ENCODE results near the gene SLC48A1. TPM values are rescaled to one million over a fixed set of nuclear protein-coding genes. Genes with fewer than 3 reads are reported as not detected.

SLC48A1 gene
- polyA plus RNA-seq, 3 donors from 2014 or later, result 0.54 to 5.6 (median 3.1) TPM

DNA sequence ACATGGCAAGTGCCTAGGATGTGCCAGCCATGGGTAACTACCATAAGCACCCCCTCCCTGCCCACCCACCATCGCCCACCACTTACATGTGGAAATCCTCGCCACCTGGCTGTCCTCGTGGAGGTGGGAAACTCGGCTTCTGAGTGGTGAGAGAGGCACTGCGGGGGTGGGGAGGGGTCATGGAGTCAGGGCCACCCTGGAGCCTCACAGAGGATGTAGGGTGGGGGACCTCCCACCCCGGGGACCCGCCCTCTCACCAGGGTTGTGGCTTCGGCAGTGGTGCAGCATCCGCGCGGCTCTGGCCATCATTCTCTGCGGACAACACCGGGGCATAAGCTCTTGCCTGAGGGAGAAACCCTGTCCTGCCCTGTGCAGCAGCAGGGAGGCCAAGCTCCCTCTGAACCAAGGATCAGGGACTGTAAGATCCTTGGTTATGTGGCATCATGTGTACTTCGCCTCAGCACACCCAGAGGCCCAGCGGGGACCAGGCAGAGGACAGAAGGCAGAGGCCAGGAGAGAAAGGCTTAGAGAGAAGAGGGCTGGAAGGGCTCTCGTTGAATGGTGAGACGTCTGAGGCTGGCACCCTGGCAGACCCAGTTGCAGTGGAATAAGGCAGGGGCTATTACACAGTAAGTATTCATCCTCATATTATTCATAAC, 35.0 kb upstream of the SLC48A1 start:
- Mint-ChIP-seq H3K9me3 (no peaks in the 10 kb centered on the region), H3K4me3 (peak overlapping the region in 1 of 5 donors; percentile 7), H3K27ac (no peak overlapping the region), H3K4me1 (peaks cover 13 to 26% of the 10 kb centered on the region in 2 donors), H3K27me3 (ENCODE audit: low read depth in 3 of 3) (peaks cover 0 to 10% (median 8%) of the 10 kb centered on the region in 3 donors), H3K36me3 (peaks cover 0 to 6% (median 0%) of the 10 kb centered on the region in 3 donors)
- no peak for DNase-seq

DNA sequence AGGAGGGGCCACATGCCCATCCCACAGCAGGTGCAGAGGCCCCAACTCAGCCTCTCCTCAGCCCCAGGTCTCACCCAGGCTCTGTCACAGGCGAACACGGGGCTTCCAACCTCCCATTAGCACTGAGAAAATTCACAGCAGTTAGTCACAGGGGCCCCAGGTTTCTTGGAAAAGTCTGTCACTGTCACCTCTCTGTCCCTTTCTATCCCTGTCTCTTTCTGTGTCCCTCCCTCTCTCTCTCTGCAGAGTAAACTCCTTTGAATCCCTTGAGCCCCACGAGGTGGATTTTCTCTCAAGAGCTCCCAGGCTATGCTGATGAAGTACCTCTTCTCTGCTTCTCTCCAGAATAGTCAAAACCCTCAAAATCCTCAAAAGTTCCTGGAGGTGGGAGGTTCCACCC, 33.7 kb upstream of the SLC48A1 start:
- H3K4me1 Mint-ChIP-seq, result peaks cover 13 to 26% of the 10 kb centered on the region in 2 donors
- peak overlapping the region in 2 of 5 donors; percentile 36 to 61 for H3K4me3 Mint-ChIP-seq
- peaks cover 3 to 10% (median 8%) of the 10 kb centered on the region in 3 donors for H3K27me3 Mint-ChIP-seq (ENCODE audit: low read depth in 3 of 3)
- no peaks in the 10 kb centered on the region for H3K9me3 Mint-ChIP-seq
- H3K36me3 Mint-ChIP-seq, result peaks cover 0 to 2% (median 0%) of the 10 kb centered on the region in 3 donors
- no peak for DNase-seq
- H3K27ac Mint-ChIP-seq, result peak overlapping the region in 3 of 6 donors; percentile 10 to 43 (median 12)

DNA sequence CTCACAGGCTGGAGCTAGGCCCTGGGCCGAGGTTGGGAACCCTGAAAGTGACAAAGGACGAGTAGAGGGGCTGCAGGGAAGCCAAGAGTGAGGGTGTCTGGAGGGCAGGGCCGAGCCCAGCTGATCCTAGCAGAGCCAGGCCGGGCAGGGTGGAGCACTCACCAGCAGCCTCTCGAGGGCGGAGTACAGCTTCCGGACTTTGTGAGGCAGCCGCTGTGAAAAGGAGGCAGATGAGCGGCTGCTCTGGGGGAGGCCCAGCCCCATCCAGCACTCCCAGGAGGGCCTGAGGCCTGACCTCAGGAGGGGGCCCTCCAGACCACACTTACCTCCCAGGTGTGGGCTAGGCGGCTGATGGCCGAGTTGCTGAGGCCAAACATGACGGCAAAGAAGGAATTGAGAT, 33.1 kb upstream of the SLC48A1 start:
- H3K27ac Mint-ChIP-seq, result peak overlapping the region in 3 of 6 donors; percentile 40 to 67 (median 48)
- H3K9me3 Mint-ChIP-seq, result no peaks in the 10 kb centered on the region
- peaks cover 0 to 3% (median 0%) of the 10 kb centered on the region in 3 donors for H3K36me3 Mint-ChIP-seq
- no peak for DNase-seq
- H3K4me1 Mint-ChIP-seq, result peaks cover 13 to 26% of the 10 kb centered on the region in 2 donors
- H3K4me3 Mint-ChIP-seq, result peak overlapping the region; percentile 59 to 68 (median 63)
- peaks cover 7 to 11% (median 8%) of the 10 kb centered on the region in 3 donors for H3K27me3 Mint-ChIP-seq (ENCODE audit: low read depth in 3 of 3)

DNA sequence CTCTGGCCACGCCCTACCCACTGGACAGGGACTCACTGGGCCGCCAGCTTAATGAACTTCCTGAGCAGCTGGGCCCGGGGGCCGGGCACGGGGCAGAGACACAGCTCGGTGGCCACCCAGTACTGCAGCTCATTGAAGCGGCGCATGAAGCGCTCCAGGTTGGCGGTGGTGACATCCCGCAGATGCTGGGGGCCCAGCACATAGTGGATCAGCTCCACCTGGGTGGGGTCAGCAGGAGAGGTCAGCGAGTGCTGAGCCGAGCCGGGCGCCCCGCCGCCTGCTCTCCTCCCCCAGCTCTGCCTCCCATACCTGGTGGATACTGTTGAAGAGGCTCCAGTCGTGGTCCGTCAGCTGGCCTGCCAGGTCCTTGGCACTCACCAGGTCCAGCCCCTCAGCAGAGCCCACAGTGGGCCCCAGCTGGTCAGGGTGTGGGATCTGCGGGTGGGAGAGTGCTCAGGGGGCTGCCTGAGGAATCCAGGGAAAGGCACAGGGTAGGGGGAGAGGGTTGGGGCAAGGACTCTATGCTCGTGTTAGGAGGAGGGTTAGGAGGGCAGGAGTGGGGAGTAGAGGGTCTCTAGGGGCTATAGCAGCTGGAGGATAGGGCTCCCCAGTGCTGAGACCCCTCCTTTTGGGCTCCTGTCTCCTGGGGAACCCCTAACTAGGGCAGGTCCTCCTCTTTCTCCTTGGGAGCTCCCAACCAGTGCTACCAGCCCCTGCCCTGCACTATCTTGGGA, 32.3 kb upstream of the SLC48A1 start:
- DNase-seq, result no peak
- Mint-ChIP-seq H3K4me1 (peaks cover 13 to 26% of the 10 kb centered on the region in 2 donors), H3K4me3 (peak overlapping the region; percentile 59 to 69 (median 65)), H3K27ac (peak overlapping the region in 2 of 6 donors; percentile 15 to 51), H3K36me3 (peaks cover 0 to 5% (median 0%) of the 10 kb centered on the region in 3 donors), H3K9me3 (no peaks in the 10 kb centered on the region), H3K27me3 (ENCODE audit: low read depth in 3 of 3) (peaks cover 8 to 11% (median 8%) of the 10 kb centered on the region in 3 donors)

DNA sequence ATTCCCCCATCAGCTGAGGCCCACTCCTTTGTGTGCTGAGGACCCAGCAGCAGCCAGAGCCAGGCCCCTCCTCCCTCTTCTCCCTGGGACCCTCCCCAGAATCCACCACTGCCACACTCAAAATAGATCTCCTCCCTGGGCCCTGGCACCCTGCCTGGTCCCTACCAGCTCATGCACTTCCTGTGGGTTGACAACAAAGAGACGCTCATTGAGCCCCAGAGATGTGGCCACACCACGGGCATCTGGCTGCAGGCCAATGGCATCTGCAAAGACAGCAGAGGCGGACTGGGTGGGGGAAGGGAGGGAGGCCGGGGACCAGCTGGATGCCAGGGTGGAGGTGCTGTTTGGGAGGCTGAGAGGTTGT, 31.7 kb upstream of the SLC48A1 start:
- Mint-ChIP-seq H3K36me3 (peaks cover 0 to 5% (median 0%) of the 10 kb centered on the region in 3 donors), H3K27me3 (ENCODE audit: low read depth in 3 of 3) (peaks cover 8 to 11% (median 9%) of the 10 kb centered on the region in 3 donors), H3K27ac (peak overlapping the region in 3 of 6 donors; percentile 15 to 55 (median 51)), H3K9me3 (no peaks in the 10 kb centered on the region), H3K4me3 (peak overlapping the region; percentile 56 to 69 (median 61)), H3K4me1 (peaks cover 13 to 26% of the 10 kb centered on the region in 2 donors)
- DNase-seq, result peak; percentile 60 to 77 (median 68)

DNA sequence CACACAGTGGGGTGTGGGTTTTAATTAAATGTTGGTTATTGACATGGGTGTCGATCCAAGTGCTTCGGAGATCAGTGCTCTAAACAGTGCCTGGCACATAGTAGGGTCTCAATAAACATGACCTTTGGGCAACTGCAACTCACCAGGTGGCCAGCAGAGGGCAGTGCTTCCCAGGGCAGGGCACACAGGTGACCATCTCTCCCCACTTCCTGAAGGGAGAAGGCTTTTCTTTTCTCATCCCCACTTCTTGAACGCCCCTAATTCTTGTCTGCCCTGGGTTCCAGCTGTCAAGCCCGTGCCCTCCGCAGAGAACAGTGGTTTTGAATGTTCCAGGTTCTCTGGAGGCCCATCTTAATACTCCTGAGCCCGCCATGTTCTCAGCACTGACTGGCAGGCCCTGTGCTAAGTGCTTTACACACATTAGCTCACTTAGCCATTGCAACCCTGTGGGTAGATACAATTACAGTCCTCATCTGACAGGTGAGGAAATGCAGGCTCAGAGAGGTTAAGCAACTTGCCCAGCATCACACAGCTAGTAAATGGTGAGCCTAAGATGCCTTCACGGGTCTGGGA, 30.7 kb upstream of the SLC48A1 start:
- H3K27me3 Mint-ChIP-seq (ENCODE audit: low read depth in 3 of 3), result peaks cover 7 to 12% (median 11%) of the 10 kb centered on the region in 3 donors
- H3K27ac Mint-ChIP-seq, result no peak overlapping the region
- no peaks in the 10 kb centered on the region for H3K9me3 Mint-ChIP-seq
- peaks cover 13 to 26% of the 10 kb centered on the region in 2 donors for H3K4me1 Mint-ChIP-seq
- H3K36me3 Mint-ChIP-seq, result peaks cover 0 to 5% (median 0%) of the 10 kb centered on the region in 3 donors
- H3K4me3 Mint-ChIP-seq, result peak overlapping the region in 1 of 5 donors; percentile 1
- peak; percentile 56 to 64 (median 62) for DNase-seq

DNA sequence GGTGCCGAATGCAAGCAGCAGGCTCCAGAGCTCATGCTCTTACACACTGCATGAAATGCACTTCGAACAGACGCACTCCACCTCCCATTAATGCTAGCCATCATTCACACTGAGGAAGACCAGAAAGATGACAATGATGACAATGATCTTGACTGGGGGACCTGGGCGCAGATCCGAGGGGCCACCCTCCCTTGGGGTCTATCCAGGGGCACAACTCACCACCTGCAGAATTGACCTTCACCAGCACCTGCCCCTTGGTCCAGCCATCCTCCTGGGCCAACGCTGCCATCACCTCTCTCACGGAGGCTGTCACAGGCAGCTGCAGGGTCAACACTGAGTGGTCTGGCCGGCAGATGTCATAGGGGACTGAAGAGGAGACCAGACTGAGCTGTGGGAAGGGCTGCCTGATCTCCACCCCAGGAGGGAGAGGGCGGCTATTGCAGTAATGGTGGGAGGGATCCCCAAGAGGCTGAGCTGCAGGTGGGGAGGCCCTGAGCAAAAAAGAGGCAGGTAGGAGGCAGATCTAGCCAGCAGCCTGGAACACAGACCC, 29.7 kb upstream of the SLC48A1 start:
- peaks cover 7 to 14% (median 12%) of the 10 kb centered on the region in 3 donors for H3K27me3 Mint-ChIP-seq (ENCODE audit: low read depth in 3 of 3)
- peak overlapping the region in 1 of 6 donors; percentile 14 for H3K27ac Mint-ChIP-seq
- no peaks in the 10 kb centered on the region for H3K9me3 Mint-ChIP-seq
- H3K36me3 Mint-ChIP-seq, result peaks cover 0 to 5% (median 0%) of the 10 kb centered on the region in 3 donors
- peaks cover 13 to 26% of the 10 kb centered on the region in 2 donors for H3K4me1 Mint-ChIP-seq
- DNase-seq, result no peak
- no peak overlapping the region for H3K4me3 Mint-ChIP-seq

DNA sequence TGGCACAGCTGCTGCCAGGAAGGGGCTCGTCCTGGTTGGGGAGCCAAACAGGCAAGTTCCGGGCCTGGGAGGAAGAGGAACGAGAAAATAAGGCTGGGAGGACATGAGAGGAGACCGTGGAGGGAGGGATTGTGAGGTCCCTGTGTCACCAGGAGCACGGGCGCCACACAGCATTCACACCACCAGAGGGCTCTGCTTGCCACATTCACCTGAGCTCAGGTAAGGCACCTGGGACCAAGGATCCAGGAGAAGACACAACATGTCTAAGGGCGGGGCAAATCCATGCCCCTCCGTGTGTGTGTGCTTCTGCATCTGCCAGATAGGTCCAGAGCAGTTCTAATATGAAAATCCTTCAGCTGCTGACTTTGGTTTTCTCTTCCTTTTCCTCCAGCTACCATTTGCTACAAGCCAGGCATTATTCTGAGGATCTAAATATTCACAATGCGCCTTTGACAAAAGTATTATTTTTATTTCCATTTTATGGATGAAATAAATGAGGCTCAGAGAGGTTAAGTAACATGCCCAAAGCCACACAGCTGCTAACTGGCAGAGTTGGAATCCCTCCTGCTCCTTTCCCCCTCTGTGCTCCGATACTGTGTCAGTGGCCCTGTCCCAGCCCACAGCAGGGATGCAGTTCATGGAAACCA, 28.9 kb upstream of the SLC48A1 start:
- DNase-seq, result peak in 1 of 3 donors; percentile 14
- Mint-ChIP-seq H3K27me3 (ENCODE audit: low read depth in 3 of 3) (peaks cover 7 to 14% (median 12%) of the 10 kb centered on the region in 3 donors), H3K9me3 (no peaks in the 10 kb centered on the region), H3K27ac (no peak overlapping the region), H3K4me1 (peaks cover 13 to 26% of the 10 kb centered on the region in 2 donors), H3K4me3 (no peak overlapping the region), H3K36me3 (peaks cover 0 to 5% (median 0%) of the 10 kb centered on the region in 3 donors)

DNA sequence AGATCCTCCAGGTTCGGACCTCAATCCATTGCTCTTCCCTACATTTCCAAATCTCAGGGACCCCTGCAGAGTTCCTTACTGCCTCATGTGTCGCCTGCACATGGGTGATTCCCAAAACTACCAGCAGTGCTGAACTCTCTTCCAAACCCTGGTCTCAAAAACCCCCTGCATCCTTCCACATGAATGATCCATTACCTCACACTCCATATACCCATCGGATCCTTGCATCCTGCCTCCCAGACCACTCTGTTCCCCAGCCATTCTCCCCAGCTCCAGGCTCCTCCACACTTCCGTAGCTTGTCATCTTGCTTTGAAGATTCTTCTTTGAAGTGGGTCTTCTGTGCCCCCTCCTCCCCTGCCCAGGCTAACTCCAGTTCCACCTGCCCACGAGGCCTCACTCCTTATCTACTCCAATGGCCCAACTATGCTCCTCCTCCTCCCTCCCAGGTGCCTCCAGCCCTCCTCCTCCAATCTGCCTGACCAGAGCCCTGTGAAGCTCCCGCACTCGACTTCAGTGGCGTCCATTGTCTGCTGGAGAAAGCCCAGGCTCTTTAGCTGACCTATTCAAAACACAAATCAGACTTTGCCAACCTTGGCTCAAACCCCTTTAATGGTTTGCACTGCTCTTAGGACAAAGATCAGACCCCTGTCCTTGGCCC, 28.1 kb upstream of the SLC48A1 start:
- no peak for DNase-seq
- no peaks in the 10 kb centered on the region for H3K9me3 Mint-ChIP-seq
- peaks cover 3 to 12% (median 10%) of the 10 kb centered on the region in 3 donors for H3K27me3 Mint-ChIP-seq (ENCODE audit: low read depth in 3 of 3)
- H3K36me3 Mint-ChIP-seq, result peaks cover 0 to 5% (median 0%) of the 10 kb centered on the region in 3 donors
- peaks cover 13 to 26% of the 10 kb centered on the region in 2 donors for H3K4me1 Mint-ChIP-seq
- no peak overlapping the region for H3K4me3 Mint-ChIP-seq
- H3K27ac Mint-ChIP-seq, result no peak overlapping the region

DNA sequence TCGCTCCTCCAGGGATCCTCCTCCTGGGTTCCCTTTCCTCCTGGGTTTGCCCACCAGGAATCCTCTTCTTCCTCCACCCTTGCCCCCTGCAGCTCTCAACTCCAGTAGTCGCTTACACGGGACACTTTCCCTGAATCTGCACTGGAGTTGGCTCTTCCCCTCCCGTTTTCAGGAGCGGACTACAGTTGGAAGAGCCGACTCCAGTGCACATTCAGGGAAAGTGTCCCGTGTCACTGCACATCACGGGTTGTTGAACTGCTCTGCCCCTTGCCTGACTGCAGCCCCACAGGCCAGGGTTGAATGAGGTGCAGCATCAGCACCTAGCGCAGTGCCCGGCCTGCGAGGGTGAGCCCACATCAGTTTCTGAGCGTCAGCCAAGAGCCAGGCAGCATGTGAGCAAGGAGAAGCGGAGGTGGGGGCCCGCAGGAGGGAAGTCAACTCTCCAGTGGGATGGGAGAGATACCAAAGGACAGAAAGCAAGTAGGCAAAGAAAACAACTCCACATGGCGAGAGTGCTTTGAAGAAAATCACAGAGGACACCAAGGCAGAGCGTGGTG, 27.5 kb upstream of the SLC48A1 start:
- Mint-ChIP-seq H3K27me3 (ENCODE audit: low read depth in 3 of 3) (peaks cover 3 to 12% (median 10%) of the 10 kb centered on the region in 3 donors), H3K36me3 (peaks cover 0 to 5% (median 0%) of the 10 kb centered on the region in 3 donors), H3K9me3 (no peaks in the 10 kb centered on the region), H3K4me1 (peaks cover 13 to 21% of the 10 kb centered on the region in 2 donors), H3K27ac (peak overlapping the region in 2 of 6 donors; percentile 32 to 58), H3K4me3 (no peak overlapping the region)
- DNase-seq, result no peak

DNA sequence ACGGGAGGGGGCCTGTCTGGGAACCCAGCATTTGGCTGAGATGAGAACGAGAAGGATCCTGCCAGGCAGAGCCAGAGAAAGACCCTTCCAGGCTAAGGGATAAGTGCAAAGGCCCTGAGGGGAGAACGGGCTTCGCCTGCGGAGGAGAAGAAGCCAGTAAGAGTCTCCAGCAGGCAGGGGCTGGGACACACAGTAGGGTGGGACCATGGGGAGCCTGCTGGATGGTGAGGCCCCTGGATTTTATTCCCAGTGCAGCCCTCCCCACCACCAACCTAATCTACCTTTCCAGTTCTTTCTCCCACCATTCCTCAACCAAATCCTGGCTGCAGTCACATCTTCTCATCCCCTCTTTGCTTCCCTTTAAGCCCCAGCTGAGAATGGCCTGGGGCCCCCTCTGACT, 27.0 kb upstream of the SLC48A1 start:
- Mint-ChIP-seq H3K4me3 (no peak overlapping the region), H3K27me3 (ENCODE audit: low read depth in 3 of 3) (peaks cover 3 to 12% (median 10%) of the 10 kb centered on the region in 3 donors), H3K36me3 (peaks cover 0 to 5% (median 0%) of the 10 kb centered on the region in 3 donors), H3K9me3 (no peaks in the 10 kb centered on the region), H3K4me1 (peaks cover 11 to 19% of the 10 kb centered on the region in 2 donors), H3K27ac (no peak overlapping the region)
- DNase-seq, result no peak

DNA sequence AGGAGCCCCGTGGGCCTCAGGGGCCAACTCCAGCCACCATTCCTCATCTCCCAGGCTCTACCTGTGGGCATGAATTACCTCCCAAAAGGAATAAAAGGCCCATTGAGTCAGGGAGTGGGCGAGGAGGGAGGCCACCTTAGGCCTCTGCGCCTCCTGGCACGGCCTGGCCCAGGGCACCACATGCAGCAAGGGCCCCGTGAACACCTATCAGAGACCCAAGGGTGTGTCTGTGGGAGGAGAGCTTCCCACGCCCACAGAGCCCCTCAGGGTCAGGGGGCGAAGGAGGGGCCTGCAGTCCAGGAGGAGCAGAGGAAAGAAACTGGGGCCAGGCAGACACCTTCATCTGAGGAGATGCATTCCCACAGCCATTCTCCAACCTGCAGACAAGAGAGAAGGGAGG, 26.5 kb upstream of the SLC48A1 start:
- Mint-ChIP-seq H3K9me3 (no peaks in the 10 kb centered on the region), H3K4me3 (no peak overlapping the region), H3K36me3 (peaks cover 0 to 5% (median 0%) of the 10 kb centered on the region in 3 donors), H3K4me1 (peaks cover 7 to 15% of the 10 kb centered on the region in 2 donors), H3K27ac (no peak overlapping the region), H3K27me3 (ENCODE audit: low read depth in 3 of 3) (peaks cover 0 to 12% (median 9%) of the 10 kb centered on the region in 3 donors)
- no peak for DNase-seq
